ENCODE results near the gene SEC23IP.

The SEC23IP gene

GRCh38 chr10:119940487-119940886, 48.0 kb downstream of the SEC23IP start:
- no peak for DNase-seq (ENCODE audit: low spot score)

- DNase-seq (ENCODE audit: low spot score): no peak
Measured at GRCh38 chr10:119942973-119943372, 50.4 kb downstream of the SEC23IP start.

GRCh38 chr10:119945805-119946204, 53.3 kb downstream of the SEC23IP start:
- DNase-seq (ENCODE audit: low spot score): no peak

GRCh38 chr10:119947300-119947699, 54.8 kb downstream of the SEC23IP start:
- no peak for DNase-seq (ENCODE audit: low spot score)

GRCh38 chr10:119957451-119957850, 64.9 kb downstream of the SEC23IP start:
- DNase-seq (ENCODE audit: low spot score): no peak

- DNase-seq (ENCODE audit: low spot score): no peak
Measured at GRCh38 chr10:119962837-119963236, 70.3 kb downstream of the SEC23IP start.

- no peak for DNase-seq (ENCODE audit: low spot score)
Measured at GRCh38 chr10:119967066-119967465, 74.5 kb downstream of the SEC23IP start.

- no peak for DNase-seq (ENCODE audit: low spot score)
Measured at GRCh38 chr10:119969609-119970008, 77.1 kb downstream of the SEC23IP start.

GRCh38 chr10:119970107-119970506, 77.6 kb downstream of the SEC23IP start:
- DNase-seq (ENCODE audit: low spot score): no peak

- DNase-seq (ENCODE audit: low spot score): no peak
Measured at GRCh38 chr10:119970963-119971362, 78.4 kb downstream of the SEC23IP start.

- no peak for DNase-seq (ENCODE audit: low spot score)
Measured at GRCh38 chr10:119973281-119973680, 80.8 kb downstream of the SEC23IP start.

- no peak for DNase-seq (ENCODE audit: low spot score)
Measured at GRCh38 chr10:119976421-119976820, 83.9 kb downstream of the SEC23IP start.

- no peak for DNase-seq (ENCODE audit: low spot score)
Measured at GRCh38 chr10:119980956-119981750, 88.6 kb downstream of the SEC23IP start.

- DNase-seq (ENCODE audit: low spot score): peak; percentile 6
Measured at GRCh38 chr10:119981826-119982225, 89.3 kb downstream of the SEC23IP start.

GRCh38 chr10:119988333-119988732, 95.8 kb downstream of the SEC23IP start:
- no peak for DNase-seq (ENCODE audit: low spot score)

- DNase-seq (ENCODE audit: low spot score): peak; percentile 85
Measured at GRCh38 chr10:119989966-119990365, 97.4 kb downstream of the SEC23IP start.

- no peak for DNase-seq (ENCODE audit: low spot score)
Measured at GRCh38 chr10:119991066-119991465, 98.5 kb downstream of the SEC23IP start.

- DNase-seq (ENCODE audit: low spot score): no peak
Measured at GRCh38 chr10:119991816-119992215, 99.3 kb downstream of the SEC23IP start.

All from SW480 (cell line).